PC-9 (cell line): Measurements from ENCODE around the gene UBE2G2. TPM values are rescaled to one million over a fixed set of nuclear protein-coding genes. Genes with fewer than 3 reads are reported as not detected.
A peak's percentile ranks its signal among the peaks of the same experiment; 100 is the strongest.

ENCODE experiments used
- BruUV-seq: library from RNA; stranded (reverse); fragments of 400-500 nt; replicated peaks from 2 replicates; lab custom pipeline; 2021; lab: Mats Ljungman, UMichigan
- CTCF ChIA-PET: fragments of 300-600 bp; sonication (Branson Sonifier 250); formaldehyde crosslinking; loops from one replicate; lab custom pipeline; 2022; ENCODE audit warnings: antibody characterized with exemption; lab: Charles Lee
- POLR2A ChIA-PET: fragments of 300-600 bp; sonication (Branson Sonifier 250); formaldehyde crosslinking; loops from one replicate; lab custom pipeline; 2022; ENCODE audit warnings: antibody characterized with exemption; ENCODE audit not compliant: unreplicated experiment; lab: Charles Lee
- DNase-seq, 2 experiments: peaks; one replicate each; pipeline versions ENCODE4 v3.0.0 to v3.0.0-alpha.2; 2015 to 2022; ENCODE audit warnings: mixed read lengths in 1 of 2
- H2AFZ ChIP-seq: fragments of 200-600 bp; sonication (generic); 2 replicates; pipeline ENCODE4 v1.8.1; 2017; ENCODE audit warnings: antibody characterized with exemption
- H3F3A ChIP-seq: fragments of 200-600 bp; sonication (generic); 2 replicates; pipeline ENCODE4 v1.8.1; 2017; ENCODE audit warnings: antibody characterized with exemption, mild to moderate bottlenecking, low read depth; ENCODE audit not compliant: insufficient read depth
- H3K27ac ChIP-seq: fragments of 200-600 bp; sonication (generic); 2 replicates; pipeline ENCODE4 v1.6.1; 2016; ENCODE audit warnings: mixed run types
- H3K27me3 ChIP-seq: fragments of 200-600 bp; sonication (generic); 2 replicates; pipeline ENCODE4 v1.6.1; 2016; ENCODE audit warnings: low read depth, mixed run types; ENCODE audit not compliant: insufficient read depth
- H3K36me3 ChIP-seq: fragments of 200-600 bp; sonication (generic); 2 replicates; pipeline ENCODE4 v1.6.1; 2016; ENCODE audit warnings: low read depth, mixed run types
- H3K4me1 ChIP-seq: fragments of 200-600 bp; sonication (generic); replicated peaks from 2 replicates; pipeline ENCODE4 v1.6.1; 2016; ENCODE audit warnings: mixed run types; ENCODE audit not compliant: insufficient read depth
- H3K4me2 ChIP-seq: fragments of 200-600 bp; sonication (generic); 2 replicates; pipeline ENCODE4 v1.6.1; 2017; ENCODE audit warnings: mixed run types
- H3K4me3 ChIP-seq: fragments of 200-600 bp; sonication (generic); 2 replicates; pipeline ENCODE4 v1.6.1; 2016; ENCODE audit warnings: mixed run types
- H3K79me2 ChIP-seq: fragments of 200-600 bp; sonication (generic); 2 replicates; pipeline ENCODE4 v1.6.1; 2017; ENCODE audit warnings: low read depth, mixed run types
- H3K9me2 ChIP-seq: fragments of 200-600 bp; sonication (generic); 2 replicates; pipeline ENCODE4 v1.8.1; 2017; ENCODE audit warnings: mild to moderate bottlenecking; ENCODE audit not compliant: insufficient read depth
- H3K9me3 ChIP-seq: fragments of 200-600 bp; sonication (generic); 2 replicates; pipeline ENCODE4 v1.8.1; 2016; ENCODE audit warnings: low read depth; ENCODE audit not compliant: insufficient read depth
- H4K20me1 ChIP-seq: fragments of 200-600 bp; sonication (generic); 2 replicates; pipeline ENCODE4 v1.8.1; 2017; ENCODE audit not compliant: insufficient read depth
- EZH2 ChIP-seq: fragments of 200-600 bp; sonication (generic); IDR thresholded peaks from 2 replicates; pipeline ENCODE4 v1.8.0; 2017; ENCODE audit warnings: antibody characterized with exemption, low read depth
- intact Hi-C: fragments of 100-400 bp; cut with micrococcal nuclease; formaldehyde crosslinking; loops from one replicate; pipeline ENCODE4 v1.10.0; 2022; ENCODE audit not compliant: unreplicated experiment
- total RNA-seq: library from RNA; stranded (reverse); gene quantifications from 2 replicates; pipeline ENCODE4 v1.2.3, GENCODE V29; 2021
- TF ChIP-seq, protein P1 (sequence below): fragments of 200-600 bp; sonication (generic); conservative IDR thresholded peaks from 2 replicates; pipeline ENCODE4 v1.6.1; 2017; ENCODE audit warnings: mixed run types, antibody characterized with exemption, mild to moderate bottlenecking, moderate library complexity

UBE2G2 gene
- total RNA-seq, 1 experiment from 2014 or later: 51.9 TPM

DNA sequence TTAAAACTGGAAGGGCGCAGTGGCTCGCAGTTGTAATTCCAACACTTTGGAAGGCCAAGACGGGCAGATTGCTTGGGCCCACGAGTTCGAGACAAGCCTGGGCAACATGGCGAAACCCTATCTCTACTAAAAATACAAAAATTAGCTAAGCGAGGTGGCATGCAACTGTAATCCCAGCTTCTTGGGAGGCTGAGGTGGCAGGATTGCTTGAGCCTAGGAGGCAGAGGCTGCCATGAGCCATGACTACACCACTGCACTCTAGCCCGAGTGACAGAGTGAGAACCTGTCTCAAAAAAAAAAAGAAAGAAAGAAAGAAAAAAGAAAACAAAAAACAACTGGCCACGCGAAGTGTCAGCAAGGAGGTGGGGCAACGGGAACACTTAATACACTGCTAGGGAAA, 6.3 kb downstream of the UBE2G2 start:
- Histone ChIP-seq H4K20me1 (peaks cover 44% of the 10 kb centered on the region), H3K27ac (no peak overlapping the region), H3K27me3 (no peaks in the 10 kb centered on the region), H3K9me2 (no peaks in the 10 kb centered on the region), H3K4me2 (no peak overlapping the region), H2AFZ (no peak overlapping the region), H3K9me3 (no peaks in the 10 kb centered on the region), H3K79me2 (peaks cover 74% of the 10 kb centered on the region), H3K4me1 (peaks cover 7% of the 10 kb centered on the region), H3K4me3 (no peak overlapping the region), H3K36me3 (peaks cover 14% of the 10 kb centered on the region; the same call in 1 of the 2 replicates), H3F3A (no peaks in the 10 kb centered on the region)
- ChIA-PET POLR2A (no interaction called here), CTCF (interaction anchor here (0.7 kb wide), 1 partner anchor 177 kb away, joined by 4 read pairs; no protein-coding TSS in a partner anchor)
- intact Hi-C loops: no loop called here
- TF ChIP-seq, protein P1, sequence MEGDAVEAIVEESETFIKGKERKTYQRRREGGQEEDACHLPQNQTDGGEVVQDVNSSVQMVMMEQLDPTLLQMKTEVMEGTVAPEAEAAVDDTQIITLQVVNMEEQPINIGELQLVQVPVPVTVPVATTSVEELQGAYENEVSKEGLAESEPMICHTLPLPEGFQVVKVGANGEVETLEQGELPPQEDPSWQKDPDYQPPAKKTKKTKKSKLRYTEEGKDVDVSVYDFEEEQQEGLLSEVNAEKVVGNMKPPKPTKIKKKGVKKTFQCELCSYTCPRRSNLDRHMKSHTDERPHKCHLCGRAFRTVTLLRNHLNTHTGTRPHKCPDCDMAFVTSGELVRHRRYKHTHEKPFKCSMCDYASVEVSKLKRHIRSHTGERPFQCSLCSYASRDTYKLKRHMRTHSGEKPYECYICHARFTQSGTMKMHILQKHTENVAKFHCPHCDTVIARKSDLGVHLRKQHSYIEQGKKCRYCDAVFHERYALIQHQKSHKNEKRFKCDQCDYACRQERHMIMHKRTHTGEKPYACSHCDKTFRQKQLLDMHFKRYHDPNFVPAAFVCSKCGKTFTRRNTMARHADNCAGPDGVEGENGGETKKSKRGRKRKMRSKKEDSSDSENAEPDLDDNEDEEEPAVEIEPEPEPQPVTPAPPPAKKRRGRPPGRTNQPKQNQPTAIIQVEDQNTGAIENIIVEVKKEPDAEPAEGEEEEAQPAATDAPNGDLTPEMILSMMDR: no peak
- no peak for TF ChIP-seq EZH2
- no peak for DNase-seq
- BruUV-seq: no TSS peak

DNA sequence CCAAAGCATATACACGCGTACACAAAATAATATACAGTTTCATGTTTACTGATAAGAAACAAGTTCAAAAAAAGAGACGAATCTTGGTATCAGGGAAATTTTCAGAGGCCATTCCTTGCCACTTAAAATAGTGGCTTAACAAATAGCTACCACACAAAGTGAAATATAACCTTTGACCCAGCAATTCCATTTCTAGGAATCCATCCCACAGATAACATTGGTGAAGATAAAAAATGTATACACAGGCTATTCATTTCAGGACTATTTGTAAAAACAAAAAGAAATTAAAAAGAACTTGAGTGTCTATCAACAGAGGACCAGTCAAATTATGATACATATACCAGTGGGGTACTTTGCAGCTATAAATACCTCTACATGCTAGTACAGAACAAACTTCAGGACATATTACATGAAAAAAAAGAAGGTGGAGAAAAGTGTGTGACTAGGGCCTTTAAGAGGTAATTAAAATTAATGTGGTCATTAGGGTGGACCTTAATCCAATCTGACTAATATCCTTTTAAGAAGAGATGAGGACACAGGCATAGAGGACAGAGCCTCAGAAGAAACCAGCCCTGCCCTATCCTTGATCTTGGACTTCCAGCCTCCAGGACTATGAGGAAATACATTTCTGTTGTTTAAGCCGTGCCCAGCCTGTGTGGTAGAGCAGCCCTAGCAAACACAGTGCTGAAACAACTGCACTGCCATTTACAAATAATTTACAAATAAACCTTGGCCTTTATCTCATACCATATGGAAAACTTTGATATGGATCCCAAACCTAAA, 7.8 kb downstream of the UBE2G2 start:
- no peaks in the 10 kb centered on the region for H3F3A ChIP-seq
- peaks cover 71% of the 10 kb centered on the region for H3K79me2 ChIP-seq
- H3K4me2 ChIP-seq: no peak overlapping the region
- no TSS peak for BruUV-seq
- CTCF ChIA-PET: interaction anchor here (0.6 to 0.7 kb wide), 2 partner anchors 22 to 335 kb away, joined by 3 to 4 read pairs; no protein-coding TSS in a partner anchor
- no peak overlapping the region for H2AFZ ChIP-seq
- no peak overlapping the region for H3K27ac ChIP-seq
- no peaks in the 10 kb centered on the region for H3K9me2 ChIP-seq
- H3K27me3 ChIP-seq: no peaks in the 10 kb centered on the region
- intact Hi-C loops: no loop called here
- POLR2A ChIA-PET: no interaction called here
- H3K9me3 ChIP-seq: no peaks in the 10 kb centered on the region
- peaks cover 9% of the 10 kb centered on the region; the same call in 1 of the 2 replicates for H3K36me3 ChIP-seq
- no peaks in the 10 kb centered on the region for H3K4me1 ChIP-seq
- no peak overlapping the region for H3K4me3 ChIP-seq
- peaks cover 35% of the 10 kb centered on the region for H4K20me1 ChIP-seq
- TF ChIP-seq, protein P1: no peak
- no peak for TF ChIP-seq EZH2
- no peak for DNase-seq

DNA sequence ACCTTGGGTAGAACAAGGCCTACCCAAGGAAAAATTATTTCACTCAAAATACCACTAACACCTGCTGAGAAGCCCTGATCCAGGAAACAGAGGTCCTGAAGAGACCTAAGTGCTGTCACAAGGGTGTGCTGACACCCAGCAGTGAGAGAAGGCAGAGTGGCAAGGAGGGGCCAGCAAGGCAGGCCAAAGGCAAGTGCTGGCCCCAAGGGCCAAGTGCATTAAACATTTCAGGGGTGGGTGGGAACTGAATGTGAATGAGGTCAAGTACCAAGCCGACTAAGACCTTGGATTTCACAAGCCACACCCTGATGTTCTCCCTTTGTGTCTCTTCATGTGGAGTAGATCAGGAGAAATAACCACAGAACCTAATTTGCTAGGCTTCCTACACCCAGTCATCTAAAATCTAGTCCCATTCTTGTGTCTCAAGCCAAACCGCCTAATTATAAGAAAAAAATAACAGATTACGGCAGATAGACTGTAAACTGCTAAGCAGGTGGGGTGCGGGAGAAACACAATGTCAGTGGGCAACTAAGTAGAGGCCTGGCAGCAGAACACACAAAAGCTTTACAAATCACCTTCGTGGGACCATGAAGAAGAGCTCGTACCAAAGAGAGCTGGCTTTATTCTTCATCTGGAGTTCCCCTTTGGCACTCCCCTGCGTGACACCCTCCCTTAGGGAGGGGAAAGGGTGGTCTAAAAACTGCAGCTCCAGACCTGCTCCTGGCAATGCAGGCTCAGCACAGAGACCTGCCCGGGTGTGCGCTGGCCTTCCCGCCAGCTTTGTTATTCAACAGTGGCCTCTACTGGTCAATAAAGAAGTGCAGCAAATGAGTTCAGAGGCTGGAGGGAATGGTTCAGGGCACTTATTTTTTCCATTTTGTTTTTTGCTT, 8.7 kb downstream of the UBE2G2 start:
- Histone ChIP-seq H3K9me3 (no peaks in the 10 kb centered on the region), H3K27me3 (no peaks in the 10 kb centered on the region), H3K79me2 (peaks cover 67% of the 10 kb centered on the region), H3K9me2 (no peaks in the 10 kb centered on the region), H3K4me1 (no peaks in the 10 kb centered on the region), H3K4me3 (no peak overlapping the region), H3F3A (no peaks in the 10 kb centered on the region), H4K20me1 (peaks cover 29% of the 10 kb centered on the region), H3K4me2 (no peak overlapping the region), H2AFZ (no peak overlapping the region), H3K36me3 (peaks cover 7% of the 10 kb centered on the region; the same call in 1 of the 2 replicates), H3K27ac (no peak overlapping the region)
- CTCF ChIA-PET: interaction anchor here (0.6 to 0.7 kb wide), 2 partner anchors 22 to 335 kb away, joined by 3 to 4 read pairs; no protein-coding TSS in a partner anchor
- no peak for TF ChIP-seq EZH2
- TF ChIP-seq, protein P1: peak; percentile 67
- intact Hi-C loops: no loop called here
- peak in 1 of 2 experiments; percentile 21 for DNase-seq
- no TSS peak for BruUV-seq
- POLR2A ChIA-PET: interaction anchor here (0.5 kb wide), 1 partner anchor 402 kb away, joined by 8 read pairs; no protein-coding TSS in a partner anchor
